Panc1 (cell line): ENCODE data around the gene BMP3.

Experiments used
- SIN3A ChIP-seq: IDR thresholded peaks from 2 replicates; pipeline ENCODE4 v1.6.1; 2012; ENCODE audit warnings: low read depth, mild to moderate bottlenecking, low read length, moderate library complexity, borderline replicate concordance; ENCODE audit not compliant: insufficient read depth
- TCF7L2 ChIP-seq: IDR thresholded peaks from 2 replicates; pipeline ENCODE4 v1.6.1; 2011; ENCODE audit warnings: mild to moderate bottlenecking, low read depth, low read length, inconsistent platforms
- TF ChIP-seq, protein P1 (sequence below): fragments of 450-650 bp; IDR thresholded peaks from 2 replicates; pipeline ENCODE4 v1.5.1; 2017; ENCODE audit warnings: mild to moderate bottlenecking

DNA sequence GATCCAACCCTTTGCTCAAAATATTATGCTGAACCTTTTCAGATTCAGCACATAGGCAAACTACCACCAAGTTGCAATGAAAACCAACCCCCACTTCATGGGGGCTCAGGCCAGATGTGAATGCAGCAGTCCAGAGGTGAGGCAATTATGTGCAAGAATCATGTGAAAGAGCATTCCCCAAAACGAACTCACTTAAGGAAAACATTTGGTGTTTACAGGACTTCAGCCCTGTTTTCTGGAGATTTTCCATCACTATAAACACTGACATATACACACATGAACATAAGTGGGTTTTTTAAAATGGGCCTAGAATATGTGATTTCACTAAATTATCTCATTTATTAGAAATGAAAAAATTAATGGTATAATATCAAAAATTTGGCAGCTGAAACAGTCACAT, 31.5 kb downstream of the BMP3 start:
- TF ChIP-seq, protein P1, sequence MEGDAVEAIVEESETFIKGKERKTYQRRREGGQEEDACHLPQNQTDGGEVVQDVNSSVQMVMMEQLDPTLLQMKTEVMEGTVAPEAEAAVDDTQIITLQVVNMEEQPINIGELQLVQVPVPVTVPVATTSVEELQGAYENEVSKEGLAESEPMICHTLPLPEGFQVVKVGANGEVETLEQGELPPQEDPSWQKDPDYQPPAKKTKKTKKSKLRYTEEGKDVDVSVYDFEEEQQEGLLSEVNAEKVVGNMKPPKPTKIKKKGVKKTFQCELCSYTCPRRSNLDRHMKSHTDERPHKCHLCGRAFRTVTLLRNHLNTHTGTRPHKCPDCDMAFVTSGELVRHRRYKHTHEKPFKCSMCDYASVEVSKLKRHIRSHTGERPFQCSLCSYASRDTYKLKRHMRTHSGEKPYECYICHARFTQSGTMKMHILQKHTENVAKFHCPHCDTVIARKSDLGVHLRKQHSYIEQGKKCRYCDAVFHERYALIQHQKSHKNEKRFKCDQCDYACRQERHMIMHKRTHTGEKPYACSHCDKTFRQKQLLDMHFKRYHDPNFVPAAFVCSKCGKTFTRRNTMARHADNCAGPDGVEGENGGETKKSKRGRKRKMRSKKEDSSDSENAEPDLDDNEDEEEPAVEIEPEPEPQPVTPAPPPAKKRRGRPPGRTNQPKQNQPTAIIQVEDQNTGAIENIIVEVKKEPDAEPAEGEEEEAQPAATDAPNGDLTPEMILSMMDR, result no peak
- TF ChIP-seq SIN3A (no peak), TCF7L2 (no peak)
